Hepatocyte (in vitro differentiated cells): ENCODE results near the gene DNAJC12. TPM values are rescaled to one million over a fixed set of nuclear protein-coding genes. Genes with fewer than 3 reads are reported as not detected.

Experiments
- DNase-seq: peaks from one replicate; pipeline ENCODE4 v3.0.0-alpha.2; 2016; ENCODE audit warnings: low spot score
- H2AFZ ChIP-seq: fragments of 200-600 bp; sonication (generic); 2 replicates; pipeline ENCODE4 v1.6.0; 2016; ENCODE audit warnings: antibody characterized with exemption, mild to moderate bottlenecking
- H3K27ac ChIP-seq: fragments of 200-600 bp; sonication (generic); 2 replicates; pipeline ENCODE4 v1.5.1; 2016; ENCODE audit warnings: mild to moderate bottlenecking
- H3K27me3 ChIP-seq: fragments of 200-600 bp; sonication (generic); 2 replicates; pipeline ENCODE4 v1.6.1; 2016
- H3K36me3 ChIP-seq: fragments of 200-600 bp; sonication (generic); replicated peaks from 2 replicates; pipeline ENCODE4 v1.5.1; 2016; ENCODE audit warnings: low read depth; ENCODE audit not compliant: insufficient read depth
- H3K4me1 ChIP-seq: fragments of 200-600 bp; sonication (generic); 2 replicates; pipeline ENCODE4 v1.5.1; 2016; ENCODE audit warnings: mild to moderate bottlenecking, moderate library complexity; ENCODE audit not compliant: insufficient read depth
- H3K4me2 ChIP-seq: fragments of 200-600 bp; sonication (generic); 2 replicates; pipeline ENCODE4 v1.6.0; 2016
- H3K4me3 ChIP-seq: fragments of 200-600 bp; sonication (generic); 2 replicates; pipeline ENCODE4 v1.5.1; 2016; ENCODE audit warnings: mild to moderate bottlenecking
- H3K79me2 ChIP-seq: fragments of 200-600 bp; sonication (generic); 2 replicates; pipeline ENCODE4 v1.6.0; 2017; ENCODE audit warnings: mild to moderate bottlenecking
- H3K9me2 ChIP-seq: fragments of 200-600 bp; sonication (generic); replicated peaks from 2 replicates; pipeline ENCODE4 v1.6.0; 2017; ENCODE audit warnings: mild to moderate bottlenecking; ENCODE audit not compliant: insufficient read depth
- H3K9me3 ChIP-seq: fragments of 200-600 bp; sonication (generic); 2 replicates; pipeline ENCODE4 v1.5.1; 2016; ENCODE audit warnings: low read depth, mild to moderate bottlenecking
- H4K20me1 ChIP-seq: fragments of 200-600 bp; sonication (generic); 2 replicates; pipeline ENCODE4 v1.6.0; 2016; ENCODE audit warnings: mild to moderate bottlenecking; ENCODE audit not compliant: insufficient read depth, poor library complexity, severe bottlenecking
- CTCF ChIP-seq: fragments of 200-600 bp; sonication (generic); IDR thresholded peaks from 2 replicates; pipeline ENCODE4 v1.5.1; 2016; ENCODE audit warnings: antibody characterized with exemption, mild to moderate bottlenecking; ENCODE audit not compliant: poor library complexity
- EZH2 ChIP-seq: fragments of 200-600 bp; sonication (generic); IDR thresholded peaks from 2 replicates; pipeline ENCODE4 v1.6.1; 2016; ENCODE audit warnings: antibody characterized with exemption, mild to moderate bottlenecking, borderline replicate concordance
- EZH2phosphoT487 ChIP-seq: fragments of 200-600 bp; sonication (generic); IDR thresholded peaks from one replicate; pipeline ENCODE4 v1.6.1; 2018; ENCODE audit warnings: antibody characterized with exemption, mild to moderate bottlenecking, low read depth, moderate library complexity; ENCODE audit not compliant: unreplicated experiment, severe bottlenecking
- WGBS: methylation state at CpG from one replicate; pipeline ENCODE4 v1.1.6; 2016; ENCODE audit warnings: low lambda C conversion rate; ENCODE audit errors: missing lambda C conversion rate; 5-methylcytosine and 5-hydroxymethylcytosine counted together
- polyA plus RNA-seq: library from polyadenylated mRNA; unstranded; fragments of >200 nt; fragmentation: Nextera tagmentation; extraction: Ambion mirVana; gene quantifications from 2 replicates; pipeline ENCODE4 v1.2.1, GENCODE V29; 2016
- total RNA-seq: library from RNA; depleted of rRNA; stranded (reverse); fragments of >200 nt; gene quantifications from 2 replicates; pipeline ENCODE4 v1.2.3, GENCODE V29; 2014

Gene DNAJC12
- total and polyA plus RNA-seq, 2 experiments from 2014 or later, result 6.2 to 16.7 TPM

DNA sequence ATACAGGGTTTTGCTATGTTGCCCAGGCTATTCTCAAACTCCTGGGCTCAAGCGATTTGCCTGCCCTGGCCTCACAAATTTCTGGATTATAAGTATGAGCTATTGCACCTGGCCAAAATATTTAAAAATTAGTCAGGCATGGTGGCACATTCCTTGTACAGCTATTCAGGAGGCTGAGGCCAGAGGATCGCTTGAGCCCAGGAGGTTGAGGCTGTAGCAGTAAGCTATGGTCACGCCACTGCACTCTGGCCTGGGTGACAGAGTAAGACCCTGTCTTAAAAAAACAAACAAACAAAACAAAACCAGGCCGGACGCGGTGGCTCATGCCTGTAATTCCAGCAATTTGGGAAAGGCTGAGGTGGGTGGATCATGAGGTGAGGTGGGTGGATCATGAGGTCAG, 32.0 kb upstream of the DNAJC12 start:
- H2AFZ ChIP-seq, result no peak overlapping the region
- no peak for DNase-seq
- H3K36me3 ChIP-seq, result no peaks in the 10 kb centered on the region
- H3K27me3 ChIP-seq, result no peaks in the 10 kb centered on the region
- H3K9me2 ChIP-seq, result no peaks in the 10 kb centered on the region
- H3K4me3 ChIP-seq, result no peak overlapping the region
- no peaks in the 10 kb centered on the region for H3K79me2 ChIP-seq
- no peaks in the 10 kb centered on the region for H3K9me3 ChIP-seq
- 98% methylated on average over 6 of the region's 6 CpGs for WGBS
- no peak overlapping the region for H3K4me2 ChIP-seq
- no peak for TF ChIP-seq CTCF
- no peak for TF ChIP-seq EZH2phosphoT487
- no peak for TF ChIP-seq EZH2
- no peak overlapping the region for H3K27ac ChIP-seq
- H4K20me1 ChIP-seq, result no peaks in the 10 kb centered on the region
- no peaks in the 10 kb centered on the region for H3K4me1 ChIP-seq

GRCh38 chr10:67868132-67868531, 30.1 kb upstream of the DNAJC12 start:
- no peaks in the 10 kb centered on the region for H3K9me3 ChIP-seq
- TF ChIP-seq EZH2phosphoT487 (no peak), CTCF (no peak), EZH2 (no peak)
- H3K9me2 ChIP-seq, result no peaks in the 10 kb centered on the region
- no peak overlapping the region for H3K4me3 ChIP-seq
- H3K4me1 ChIP-seq, result no peaks in the 10 kb centered on the region
- H3K36me3 ChIP-seq, result no peaks in the 10 kb centered on the region
- no peak overlapping the region for H3K27ac ChIP-seq
- WGBS, result 100% methylated on average over 2 of the region's 2 CpGs
- H2AFZ ChIP-seq, result no peak overlapping the region
- H3K4me2 ChIP-seq, result no peak overlapping the region
- no peak for DNase-seq
- H4K20me1 ChIP-seq, result no peaks in the 10 kb centered on the region
- no peaks in the 10 kb centered on the region for H3K27me3 ChIP-seq
- no peaks in the 10 kb centered on the region for H3K79me2 ChIP-seq

GRCh38 chr10:67864607-67865371, 26.8 kb upstream of the DNAJC12 start:
- no peak overlapping the region for H2AFZ ChIP-seq
- TF ChIP-seq EZH2, result no peak
- no peak for TF ChIP-seq EZH2phosphoT487
- no peak for TF ChIP-seq CTCF
- no peaks in the 10 kb centered on the region for H3K27me3 ChIP-seq
- WGBS, result 97% methylated on average over 10 of the region's 10 CpGs
- H3K4me3 ChIP-seq, result no peak overlapping the region
- DNase-seq, result no peak
- no peak overlapping the region for H3K27ac ChIP-seq
- H3K4me2 ChIP-seq, result no peak overlapping the region
- no peaks in the 10 kb centered on the region for H3K4me1 ChIP-seq
- H3K79me2 ChIP-seq, result no peaks in the 10 kb centered on the region
- H3K9me2 ChIP-seq, result no peaks in the 10 kb centered on the region
- H4K20me1 ChIP-seq, result no peaks in the 10 kb centered on the region
- no peaks in the 10 kb centered on the region for H3K9me3 ChIP-seq
- H3K36me3 ChIP-seq, result no peaks in the 10 kb centered on the region

- Histone ChIP-seq H3K36me3 (no peaks in the 10 kb centered on the region), H3K9me2 (no peaks in the 10 kb centered on the region), H3K79me2 (no peaks in the 10 kb centered on the region), H4K20me1 (no peaks in the 10 kb centered on the region), H2AFZ (no peak overlapping the region), H3K27me3 (no peaks in the 10 kb centered on the region), H3K9me3 (no peaks in the 10 kb centered on the region), H3K27ac (no peak overlapping the region), H3K4me1 (no peaks in the 10 kb centered on the region), H3K4me2 (no peak overlapping the region), H3K4me3 (no peak overlapping the region)
- 78% methylated on average over 2 of the region's 2 CpGs for WGBS
- no peak for DNase-seq
- TF ChIP-seq EZH2 (no peak), CTCF (no peak), EZH2phosphoT487 (no peak)
These were observed 25.1 kb upstream of the DNAJC12 start for GRCh38 chr10:67863094-67863493.
